Spleen (tissue), 7 donors: ENCODE data around the gene ARL8B.

Source experiments
- CTCF ChIP-seq, 11 experiments: fragments of 200-600 bp in 7 of 11; fragments of 450-650 bp in 4 of 11; sonication (generic) in 4 of 11; IDR thresholded peaks in 8 of 11; conservative IDR thresholded peaks in 3 of 11; 1 replicate in 7 of 11; 2 replicates in 4 of 11; pipeline versions ENCODE4 v1.4.0 to v1.8.0; 2016 to 2021; ENCODE audit warnings: antibody characterized with exemption in 11 of 11, inconsistent platforms in 4 of 11, mild to moderate bottlenecking in 1 of 11
- POLR2AphosphoS5 ChIP-seq, 3 donors: sonication (generic); formaldehyde crosslinking; IDR thresholded peaks; one replicate each; pipeline ENCODE4 v1.5.1; 2017; ENCODE audit warnings: antibody characterized with exemption in 3 of 3
- donor health status: DM: no; HTN: no; CAD: no; lungs with moderate emphysema.
- donor health status: DM: no; HTN: no; CAD: no.
- donor health status: DM: no; HTN: no; CAD: no.

GRCh38 chr3:5153074-5153473 is 31.0 kb downstream of the ARL8B start:
- TF ChIP-seq POLR2AphosphoS5 (IDR thresholded peaks at IDR 0.05): no peak
- TF ChIP-seq CTCF (IDR thresholded peaks at IDR 0.05 in 8 of 11, conservative IDR thresholded peaks at IDR 0.05 in 3 of 11): no peak
